COR-L47 (cell line): ENCODE results near the gene CLPX.
"Not testable (repeated sequence)": the region's sequence is repeated elsewhere in the genome, so short reads cannot be mapped to it uniquely, and the experiment has no call there.

ENCODE experiments used
- DNase-seq: peaks from one replicate; lab custom pipeline; 2025; lab: John Stamatoyannopoulos, UW

CLPX gene

DNA sequence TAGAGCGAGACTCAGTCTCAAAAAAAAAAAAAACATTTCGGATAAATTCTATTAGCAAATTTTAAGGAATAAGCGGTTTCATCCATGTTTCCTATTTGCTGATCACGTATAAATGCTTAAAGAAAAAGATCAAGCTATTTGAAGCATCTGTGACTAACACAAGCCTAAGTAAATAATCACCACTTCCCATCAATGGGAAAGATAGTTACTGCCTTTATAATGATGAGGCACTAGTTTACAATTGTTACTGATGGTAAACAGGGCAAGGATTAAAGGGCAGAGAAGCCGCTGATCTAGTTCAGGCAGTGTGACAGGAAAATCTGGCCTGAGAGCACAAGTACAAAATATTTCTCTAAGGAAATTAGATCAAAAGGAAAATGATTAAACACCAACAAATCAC is 13.7 kb downstream of the CLPX start:
- no peak for DNase-seq

DNA sequence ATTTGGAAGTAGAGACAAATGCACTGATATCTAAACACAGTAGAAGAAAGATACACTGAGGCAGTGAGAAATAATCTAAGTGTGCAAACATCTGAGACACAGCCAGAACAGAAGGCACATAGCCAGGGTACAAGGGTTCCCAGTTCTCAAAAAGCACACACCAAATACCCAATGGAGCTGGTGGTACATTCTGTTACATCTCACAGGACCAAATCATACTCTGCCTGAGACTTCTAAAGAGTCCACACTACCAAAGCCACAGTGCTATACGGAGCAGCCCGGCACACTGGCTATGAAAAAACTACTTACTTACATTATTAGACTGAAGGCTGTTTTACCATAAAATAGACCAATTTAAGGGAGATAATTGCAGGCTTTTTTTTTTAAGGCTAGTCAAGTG is 19.3 kb downstream of the CLPX start:
- DNase-seq: no peak

DNA sequence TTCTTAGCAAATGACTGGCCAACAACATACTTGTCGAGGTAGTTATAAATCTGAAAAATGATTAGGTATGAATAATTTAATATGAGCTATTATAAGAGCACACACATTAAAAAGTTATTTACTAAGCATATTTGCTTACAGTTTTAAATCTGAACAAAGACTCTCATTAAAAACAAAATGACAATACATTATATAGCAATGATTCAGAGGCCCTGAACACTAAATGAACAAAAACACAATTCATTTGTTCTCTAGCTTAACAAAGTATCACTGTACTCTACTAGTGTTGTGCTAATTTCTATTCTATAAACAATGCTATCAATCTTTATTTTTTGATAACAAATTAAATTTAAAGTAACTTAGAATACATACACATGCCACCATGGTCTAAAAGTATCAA is 21.0 kb downstream of the CLPX start:
- no peak for DNase-seq

DNA sequence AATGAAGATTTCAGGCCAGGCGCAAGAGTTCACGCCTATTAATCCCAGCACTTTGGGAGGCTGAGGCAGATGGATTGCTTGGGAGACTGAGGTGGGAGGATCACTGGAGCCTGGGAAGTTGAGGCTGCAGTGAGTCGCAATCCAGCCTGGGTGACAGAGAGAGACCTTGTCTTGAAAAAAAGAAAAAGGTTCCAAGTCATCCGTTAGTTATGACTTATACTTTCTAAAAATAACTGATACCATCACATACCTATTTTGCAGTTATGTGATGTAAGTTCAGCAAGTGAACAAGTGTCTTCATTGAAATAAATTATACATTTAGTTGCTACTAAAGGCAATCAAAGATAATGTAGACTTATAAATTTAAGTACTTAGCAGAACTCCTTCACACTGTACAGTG is 22.1 kb downstream of the CLPX start:
- no peak for DNase-seq

DNA sequence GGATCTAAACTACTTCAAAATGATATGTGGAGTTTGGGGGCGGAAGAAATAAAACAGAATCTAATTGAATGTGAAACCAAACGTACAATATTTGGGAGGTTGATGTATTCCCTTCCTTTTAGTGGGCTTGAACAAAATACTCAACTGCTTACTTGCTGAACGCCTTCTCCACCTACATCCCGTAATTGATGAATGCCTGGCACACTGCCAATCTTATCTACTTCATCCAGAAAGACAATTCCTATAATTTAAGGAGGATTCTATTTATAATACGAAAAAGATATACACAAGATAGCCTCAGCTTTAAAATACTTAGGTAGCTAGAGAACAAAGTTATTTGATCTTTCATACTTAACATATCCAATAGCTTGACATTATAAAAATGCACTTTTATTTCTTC is 28.4 kb downstream of the CLPX start:
- peak; percentile 0 for DNase-seq

DNA sequence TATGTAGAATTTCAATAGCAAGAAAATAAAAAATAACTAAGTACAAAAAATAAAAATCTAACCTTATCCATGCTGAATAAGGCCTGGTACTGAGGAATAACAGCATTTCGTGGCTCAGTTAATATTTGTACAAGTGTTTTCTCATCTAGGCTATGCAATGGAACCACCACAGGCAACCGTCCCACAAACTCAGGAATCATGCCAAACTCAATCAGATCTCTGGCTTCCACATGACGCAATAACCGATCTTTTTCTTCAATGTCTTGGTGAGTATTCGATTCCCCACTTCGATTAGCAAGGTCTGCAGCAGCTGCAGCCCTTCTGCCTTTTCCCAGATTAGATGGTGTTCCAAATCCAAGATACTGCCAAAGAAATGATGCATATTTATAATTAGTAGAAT is 30.4 kb downstream of the CLPX start:
- DNase-seq: no peak

DNA sequence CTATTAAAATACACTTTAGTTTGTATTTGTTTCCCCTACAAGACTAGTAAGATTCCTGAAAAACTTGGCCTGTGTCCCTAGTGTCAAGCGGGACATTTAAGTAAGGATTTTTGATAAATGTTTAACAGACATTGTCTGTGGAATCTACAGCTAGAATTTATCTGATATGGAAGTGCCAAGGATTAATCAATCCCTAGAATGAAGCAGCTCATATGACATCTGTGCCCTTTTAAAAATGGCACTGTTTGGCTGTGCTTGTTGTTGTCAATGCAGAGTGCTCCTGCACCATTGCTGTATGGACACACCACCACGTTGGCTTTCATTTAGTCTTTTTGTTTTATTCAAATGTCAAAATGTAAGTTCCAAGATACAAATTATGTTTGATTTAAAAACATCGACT is 37.2 kb downstream of the CLPX start:
- DNase-seq: no peak

DNA sequence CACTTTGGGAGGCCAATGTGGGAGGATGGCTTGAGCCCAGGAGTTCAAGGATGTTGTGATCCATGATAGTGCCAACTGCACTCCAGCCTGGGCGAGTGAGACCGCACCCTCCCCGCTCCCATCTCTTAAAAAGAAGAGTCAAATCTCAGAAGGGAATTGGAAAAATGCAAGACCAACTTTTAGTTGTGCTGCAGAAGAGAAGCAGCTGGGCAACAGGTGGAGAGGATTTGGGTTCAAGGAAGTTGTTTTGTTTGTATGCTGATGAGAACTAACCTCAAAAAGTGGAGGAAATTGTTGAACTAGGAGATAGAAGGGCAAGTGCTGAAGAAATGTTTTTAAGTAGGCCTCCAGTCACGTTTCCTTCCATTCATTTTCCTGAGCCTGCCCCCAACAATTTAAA is 38.7 kb downstream of the CLPX start:
- no peak for DNase-seq

DNA sequence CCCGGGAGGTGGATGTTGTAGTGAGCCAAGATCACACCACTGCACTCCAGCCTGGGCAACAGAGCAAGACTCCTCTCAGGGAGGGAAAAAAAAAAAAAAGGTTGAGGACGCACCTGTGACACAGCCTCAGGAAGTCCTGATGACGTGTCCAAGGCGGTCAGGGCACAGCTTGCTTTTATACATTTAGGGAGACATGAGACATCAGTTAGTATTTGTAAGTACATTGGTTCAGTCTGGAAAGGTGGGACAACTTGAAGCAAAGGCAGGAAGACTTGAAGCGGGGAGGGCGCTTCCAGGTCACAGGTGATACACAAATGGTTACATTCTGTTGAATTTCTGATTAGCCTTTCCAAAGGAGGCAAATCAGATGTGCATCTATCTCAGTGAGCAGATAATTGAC is 46.5 kb downstream of the CLPX start:
- DNase-seq: not testable (repeated sequence)

DNA sequence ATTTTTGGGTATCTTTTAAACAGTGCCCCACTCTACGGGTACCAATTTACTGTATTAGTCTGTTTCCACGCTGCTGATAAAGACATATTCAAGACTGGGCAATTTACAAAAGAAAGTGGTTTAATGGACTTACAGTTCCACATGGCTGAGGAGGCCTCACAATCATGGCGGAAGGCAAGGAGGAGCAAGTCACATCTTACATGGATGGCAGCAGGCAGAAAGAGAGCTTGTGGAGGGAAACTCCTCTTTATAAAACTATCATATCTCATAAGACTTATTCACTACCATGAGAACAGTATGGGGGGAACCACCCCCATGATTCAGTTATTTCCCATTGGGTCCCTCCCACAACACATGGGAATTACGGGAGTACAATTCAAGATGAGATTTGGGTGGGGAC is 47.2 kb downstream of the CLPX start:
- DNase-seq: not testable (repeated sequence)

DNA sequence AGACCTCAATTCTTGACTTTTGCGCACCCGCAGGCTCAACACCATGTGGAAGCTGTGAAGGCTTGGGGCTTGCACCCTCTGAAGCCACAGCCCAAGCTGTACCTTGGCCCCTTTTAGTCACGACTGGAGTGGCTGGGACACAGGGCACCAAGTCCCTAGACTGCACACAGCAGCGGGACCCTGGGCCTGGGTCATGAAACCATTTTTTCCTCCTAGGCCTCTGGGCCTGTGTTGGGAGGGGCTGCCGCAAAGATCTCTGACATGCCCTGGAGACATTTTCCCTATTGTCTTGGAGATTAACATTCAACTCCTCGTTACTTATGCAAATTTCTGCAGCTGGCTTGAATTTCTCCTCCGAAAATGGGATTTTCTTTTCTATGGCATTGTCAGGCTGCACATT is 48.1 kb downstream of the CLPX start:
- DNase-seq: not testable (repeated sequence)

DNA sequence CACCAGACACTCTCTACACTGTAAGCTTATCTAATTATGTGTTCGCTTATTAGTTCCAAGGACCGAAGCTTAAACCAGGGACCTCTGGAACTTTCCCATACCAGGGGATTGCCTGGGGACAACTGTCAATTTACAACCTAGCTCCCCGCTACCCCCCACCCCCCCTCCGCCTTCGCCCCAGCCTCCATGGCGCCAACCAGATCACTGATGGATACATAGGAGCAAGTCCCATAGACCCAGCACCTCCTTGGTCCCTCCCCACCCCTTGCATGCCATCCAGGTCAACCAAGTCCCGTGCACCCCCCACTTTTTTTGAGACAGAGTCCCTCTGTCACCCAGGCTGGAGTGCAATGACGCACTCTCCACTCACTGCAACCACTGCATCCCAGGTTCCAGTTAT is 50.6 kb downstream of the CLPX start:
- no peak for DNase-seq

DNA sequence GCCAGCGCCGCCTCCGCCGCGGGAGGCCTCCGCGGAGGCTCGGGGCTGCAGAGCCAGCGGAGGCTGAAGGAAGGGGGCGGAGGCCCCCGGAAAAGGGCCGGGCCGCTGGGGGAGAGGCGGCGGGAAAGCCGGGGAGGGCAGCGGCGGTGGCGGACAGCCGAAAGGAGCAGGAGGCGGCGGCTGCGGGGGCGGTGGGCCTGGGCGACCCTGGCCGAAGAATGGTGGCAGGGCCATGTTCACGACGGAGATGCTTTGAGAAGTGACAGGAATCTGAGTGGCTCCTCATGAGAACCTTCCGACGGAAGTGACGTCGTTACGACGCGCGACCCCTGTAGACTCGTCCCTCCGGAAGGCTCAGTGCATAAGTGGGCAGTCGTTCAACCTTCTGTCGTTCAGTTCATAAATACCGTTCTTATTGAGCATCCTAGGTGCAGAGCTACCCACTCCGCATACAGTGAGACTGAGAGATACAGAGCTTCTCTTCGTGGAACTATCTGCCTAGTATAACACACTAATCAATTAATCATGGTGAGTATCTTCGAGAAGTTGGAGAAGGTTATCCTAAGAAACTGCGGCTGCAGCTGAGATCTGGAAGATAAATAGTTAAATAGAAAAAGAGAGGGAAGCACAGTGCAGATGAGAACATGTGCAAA is 51.5 kb downstream of the CLPX start, which contains the start of gene PDCD7:
PDCD7 (minus strand) TSS at position 261 of the 653 bp plus-strand sequence; CDS start at position 234, 27 bp downstream.
- DNase-seq: peak; percentile 90

DNA sequence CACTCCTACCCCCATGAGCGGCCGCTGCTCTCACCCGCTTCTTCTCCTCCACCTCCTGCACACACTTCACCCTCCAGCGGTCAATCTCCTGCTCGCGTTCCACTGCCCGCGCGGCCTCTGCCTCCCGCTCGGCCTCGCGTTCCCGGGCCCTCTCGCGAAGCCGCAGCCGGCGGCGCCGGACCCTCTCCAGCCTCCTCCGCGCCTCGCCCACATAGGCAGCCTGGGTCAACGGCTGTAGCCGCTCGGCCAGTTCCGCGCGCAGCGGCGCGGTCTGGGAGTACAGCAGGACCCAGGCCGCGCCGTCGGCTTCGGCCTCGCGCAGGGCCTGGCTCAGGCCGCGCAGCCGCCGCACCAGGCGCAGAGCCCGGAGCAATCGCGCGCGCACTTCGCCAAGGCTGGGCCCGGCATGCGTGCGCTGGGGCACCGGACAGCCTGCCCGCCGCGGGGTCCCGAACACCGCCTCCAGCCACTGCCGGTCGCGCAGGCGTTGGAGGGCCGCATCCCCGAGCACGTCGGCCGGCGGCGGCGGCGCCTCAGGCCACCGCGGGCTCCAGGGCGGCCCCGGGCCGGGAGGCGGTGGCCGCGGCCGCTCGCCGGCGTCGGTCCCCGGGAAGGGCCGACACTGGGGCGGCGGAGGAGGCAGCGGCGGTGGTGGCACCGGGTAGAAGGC is 52.1 kb downstream of the CLPX start:
- peak; percentile 16 for DNase-seq

DNA sequence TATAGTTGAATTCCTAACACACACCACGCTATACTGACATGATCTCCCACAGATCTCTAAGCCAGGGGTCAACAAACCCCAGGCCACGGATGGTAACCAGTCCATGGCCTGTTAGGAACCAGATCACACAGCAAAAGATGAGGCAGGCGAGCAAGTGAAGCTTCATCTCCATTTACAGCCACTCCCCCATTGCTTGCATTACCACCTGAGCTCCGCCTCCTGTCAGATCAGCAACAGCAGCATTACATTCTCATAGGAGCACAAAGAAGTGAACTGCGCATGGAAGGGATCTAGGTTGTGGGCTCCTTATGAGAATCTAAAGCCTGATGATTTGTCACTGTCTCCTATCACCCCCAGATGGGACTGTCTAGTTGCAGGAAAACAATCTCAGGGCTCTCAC is 54.2 kb downstream of the CLPX start:
- no peak for DNase-seq

DNA sequence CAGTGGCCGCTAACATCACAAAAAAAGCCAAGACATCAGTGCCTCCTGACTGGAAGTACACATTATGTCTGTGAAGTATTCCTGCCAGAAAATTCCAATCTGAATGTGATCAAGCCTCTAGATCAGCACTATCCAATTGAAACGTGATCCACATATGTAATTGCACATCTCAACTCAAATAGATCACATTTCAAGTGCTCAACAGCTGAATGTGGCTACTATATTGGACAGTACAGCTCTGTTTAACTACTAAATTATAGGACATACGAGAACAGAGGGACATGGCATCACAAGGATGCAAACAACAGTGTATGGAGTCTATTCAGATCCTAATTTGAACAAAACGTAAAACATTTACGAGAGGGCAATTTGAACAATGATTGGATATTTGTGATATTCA is 69.6 kb downstream of the CLPX start:
- peak; percentile 16 for DNase-seq

DNA sequence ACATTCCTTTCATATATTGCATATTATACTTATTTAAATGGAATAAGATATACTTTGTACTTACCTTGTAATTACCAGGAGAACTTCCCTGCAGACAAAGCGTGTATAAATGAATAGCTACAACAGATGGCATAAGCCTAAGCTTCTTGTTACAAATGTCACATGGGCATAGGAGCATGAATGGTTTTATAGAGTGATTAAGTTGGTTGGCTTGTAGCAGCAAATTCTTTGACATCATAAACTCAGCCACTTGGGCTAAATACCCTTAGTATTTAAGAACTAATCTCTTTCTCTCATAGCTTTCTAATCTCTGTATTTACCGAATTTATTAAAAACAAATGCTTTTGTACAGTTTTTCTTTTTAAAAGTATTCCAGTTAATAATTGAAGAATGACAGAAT is 70.1 kb downstream of the CLPX start, which contains the start of gene UBAP1L:
UBAP1L (minus strand) TSS at position 115 of the 400 bp plus-strand sequence. CDS start 8,985 bp downstream, outside the sequence.
- DNase-seq: no peak

DNA sequence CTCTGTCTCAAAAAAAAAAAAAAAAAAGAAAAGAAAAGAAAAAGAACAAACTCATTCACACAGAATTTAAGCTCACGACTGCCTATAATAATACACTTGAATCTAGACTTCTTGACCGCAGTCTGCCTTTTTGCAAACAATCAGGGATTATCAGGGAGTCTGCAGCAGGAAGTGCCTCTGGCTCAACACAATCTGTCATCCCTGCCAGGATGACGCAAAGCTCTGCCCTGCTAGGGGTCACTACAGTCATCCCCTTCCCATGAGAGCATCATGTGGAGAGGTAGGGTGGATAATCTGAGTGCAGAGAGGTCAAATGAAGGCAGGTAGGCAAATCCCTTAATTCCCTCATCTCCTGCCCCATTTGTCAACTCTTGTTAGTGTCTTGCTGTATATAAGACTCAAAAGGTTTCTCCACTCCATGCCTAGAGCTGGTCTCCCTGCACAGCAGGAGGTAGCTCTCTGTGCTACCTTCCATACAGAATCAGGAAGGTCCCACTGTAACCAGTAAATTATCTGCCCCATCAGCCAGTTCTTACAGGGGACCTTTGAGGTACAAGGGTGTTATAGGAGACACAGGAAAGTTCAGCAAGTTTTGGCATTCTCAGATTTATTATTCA is 74.4 kb downstream of the CLPX start:
- DNase-seq: no peak

DNA sequence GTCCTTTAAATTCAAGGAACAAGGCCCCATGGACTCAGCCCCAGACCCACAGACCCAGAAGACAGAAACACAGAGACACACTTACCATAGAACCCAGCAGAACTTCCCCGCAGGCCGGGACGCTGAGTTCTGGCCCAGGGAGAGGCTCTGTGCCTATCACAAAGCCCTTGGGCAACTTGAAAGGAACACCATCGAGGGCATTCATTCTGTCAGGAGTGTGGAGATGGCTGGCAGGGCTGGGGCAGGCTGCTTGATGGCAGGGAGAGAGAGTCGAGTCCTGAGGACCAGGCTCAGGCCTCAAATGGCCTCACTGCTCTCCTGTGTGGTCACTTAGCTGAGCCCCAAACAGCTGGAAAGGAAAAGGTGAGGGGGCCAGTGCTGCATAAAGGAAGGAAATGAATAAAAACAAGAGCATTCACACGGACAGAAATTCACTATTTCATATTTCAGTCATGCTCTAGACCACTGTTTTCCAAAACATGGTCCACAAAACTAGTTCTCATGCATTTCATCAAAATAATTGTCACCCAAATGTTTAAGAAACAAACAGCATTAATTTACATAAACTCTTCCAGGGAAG is 79.0 kb downstream of the CLPX start:
- DNase-seq: no peak

DNA sequence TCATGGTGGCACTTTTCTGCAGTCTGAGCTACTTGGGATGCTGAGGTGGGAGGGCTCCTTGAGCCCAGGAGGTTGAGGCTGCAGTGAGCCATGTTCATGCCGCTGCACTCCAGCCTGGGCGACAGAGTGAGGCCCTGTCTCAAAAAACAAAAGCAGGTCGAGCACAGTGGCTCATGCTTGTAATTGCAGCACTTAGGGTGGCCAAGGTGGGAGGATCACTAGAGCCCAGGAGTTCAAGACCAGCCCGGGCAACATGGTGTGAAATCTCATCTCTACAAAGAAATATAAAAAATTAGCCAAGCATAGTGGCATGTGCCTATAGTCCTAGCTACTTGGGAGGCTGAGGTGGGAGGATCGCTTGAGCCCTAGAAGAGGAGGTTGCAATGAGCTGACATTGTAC is 80.1 kb downstream of the CLPX start:
- DNase-seq: no peak

DNA sequence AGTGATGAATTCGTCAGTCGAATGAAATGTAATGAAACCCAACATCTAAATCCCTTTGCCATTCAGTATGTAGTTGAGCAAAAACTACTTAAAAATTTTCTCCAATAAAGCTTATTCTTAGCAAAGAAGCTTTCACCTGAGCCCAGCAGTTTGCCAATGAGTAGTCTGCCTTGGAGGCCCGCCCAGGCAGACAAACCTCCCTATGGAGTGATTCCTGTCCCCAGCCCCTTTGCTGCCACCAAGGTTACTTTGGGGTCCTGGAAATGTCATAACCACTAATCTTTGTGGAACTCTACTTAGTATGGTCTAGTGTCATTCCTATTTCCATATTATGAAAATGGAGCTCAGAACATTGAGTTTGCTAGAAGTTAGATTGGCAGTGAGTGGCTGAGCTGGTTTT is 82.2 kb downstream of the CLPX start:
- DNase-seq: no peak

DNA sequence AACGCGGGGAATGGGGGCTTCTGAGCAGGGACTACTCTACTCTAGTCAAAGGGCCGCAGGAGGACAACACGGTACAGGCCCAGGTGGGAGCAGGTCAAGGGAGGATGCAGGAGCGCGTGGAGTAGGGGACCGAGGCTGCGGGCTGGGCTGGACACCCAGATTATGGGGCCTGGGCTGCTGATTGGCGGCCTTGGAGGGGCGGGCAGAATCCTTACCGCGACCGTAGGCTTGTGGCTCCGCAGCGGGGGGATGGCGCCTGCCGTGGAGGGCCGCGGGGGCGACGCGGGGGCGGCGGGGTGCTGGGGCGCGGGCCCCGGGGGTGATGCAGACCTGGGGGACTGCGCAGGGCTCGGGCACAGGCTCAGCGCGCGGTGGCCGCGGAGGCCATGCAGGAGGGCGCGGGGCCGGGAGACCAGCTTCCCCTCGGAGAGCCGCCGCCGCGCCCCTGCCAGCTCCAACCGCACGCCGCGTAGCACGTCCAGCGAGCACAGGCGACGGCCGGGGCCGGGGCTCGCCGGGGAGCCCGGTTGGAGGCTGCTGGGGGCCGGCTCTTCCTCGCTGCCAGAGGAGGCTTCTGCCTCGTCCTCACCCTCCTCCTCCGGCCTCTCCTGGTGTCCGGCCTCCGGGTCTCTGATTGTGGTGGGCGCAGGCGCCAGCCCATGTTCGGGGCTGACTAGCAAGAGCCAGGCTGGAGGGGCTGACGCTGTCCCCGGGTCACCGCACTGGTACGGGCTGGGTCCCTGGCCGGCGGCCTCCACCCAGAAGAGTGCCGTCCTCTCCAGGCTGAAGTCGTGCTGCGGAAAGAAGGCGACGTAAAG is 83.0 kb downstream of the CLPX start:
- DNase-seq: no peak
